Vagina (tissue), 2 donors: ENCODE measurements around the gene CENPC.

Source experiments
- CTCF ChIP-seq, 3 experiments: fragments of 450-650 bp in 2 of 3; fragments of 200-600 bp in 1 of 3; sonication (generic) in 1 of 3; IDR thresholded peaks; one replicate each; pipeline ENCODE4 v1.5.1; 2017 to 2019; ENCODE audit warnings: antibody characterized with exemption in 3 of 3, mild to moderate bottlenecking in 2 of 3, moderate library complexity in 2 of 3
- POLR2A ChIP-seq, 2 donors: fragments of 450-650 bp; IDR thresholded peaks; one replicate each; pipeline ENCODE4 v1.6.1; 2017; ENCODE audit warnings: antibody characterized with exemption in 2 of 2, mild to moderate bottlenecking in 2 of 2, moderate library complexity in 2 of 2

- TF ChIP-seq CTCF (IDR thresholded peaks at IDR 0.05) (no peak), POLR2A (IDR thresholded peaks at IDR 0.05) (no peak)
Observed at GRCh38 chr4:67554096-67554495, 8.8 kb upstream of the CENPC start.
